K562 (cell line): Measurements from ENCODE around the gene TAF10. TPM values are rescaled to one million over a fixed set of nuclear protein-coding genes. Genes with fewer than 3 reads are reported as not detected.

ENCODE experiments used
- CBX5 ChIP-seq: IDR thresholded peaks from 2 replicates; pipeline ENCODE4 v1.6.1; 2014; ENCODE audit warnings: low read depth, borderline replicate concordance
- FOXA1 ChIP-seq: fragments of 450-650 bp; IDR thresholded peaks from 2 replicates; pipeline ENCODE4 v1.6.1; 2016; ENCODE audit warnings: mild to moderate bottlenecking, borderline replicate concordance
- GTF2F1 ChIP-seq: IDR thresholded peaks from 2 replicates; pipeline ENCODE4 v1.6.1; 2011; ENCODE audit warnings: low read depth, low read length, improper control_type of control experiment
- MAFG ChIP-seq: fragments of 450-650 bp; conservative IDR thresholded peaks from 2 replicates; pipeline ENCODE4 v1.6.1; 2016; ENCODE audit warnings: missing genetic modification characterization, missing compliant biosample characterization
- MBD2 ChIP-seq: sonication (generic); IDR thresholded peaks from 2 replicates; pipeline ENCODE4 v1.6.1; 2016; ENCODE audit warnings: low read depth, borderline replicate concordance
- MED1 ChIP-seq: sonication (generic); formaldehyde crosslinking; IDR thresholded peaks from 2 replicates; pipeline ENCODE4 v1.8.1; 2023; ENCODE audit warnings: missing genetic modification reagents, borderline replicate concordance
- SETDB1 ChIP-seq: IDR thresholded peaks from one replicate; pipeline ENCODE4 v1.6.1; 2012; ENCODE audit warnings: low read length, control low read depth, inconsistent platforms
- SMAD4 ChIP-seq: fragments of 250-450 bp; sonication (Bioruptor Pico); conservative IDR thresholded peaks from 2 replicates; pipeline ENCODE4 v1.8.0; 2021; ENCODE audit warnings: inconsistent platforms, mild to moderate bottlenecking, moderate library complexity
- TFAM ChIP-seq: fragments of 250-450 bp; sonication (Bioruptor Pico); conservative IDR thresholded peaks from 2 replicates; pipeline ENCODE4 v1.5.0; 2021; ENCODE audit warnings: mild to moderate bottlenecking, moderate library complexity
- ZNF436 ChIP-seq: fragments of 250-450, 450-650 bp; sonication (Bioruptor Pico); formaldehyde crosslinking; IDR thresholded peaks from 2 replicates; pipeline ENCODE4 v1.7.0; 2020; ENCODE audit warnings: mild to moderate bottlenecking
- ZNF695 ChIP-seq: fragments of 450-650 bp; formaldehyde crosslinking; IDR thresholded peaks from 2 replicates; pipeline ENCODE4 v1.4.0; 2020; ENCODE audit warnings: mild to moderate bottlenecking, moderate library complexity
- ZNF76 ChIP-seq: fragments of 250-450 bp; sonication (Bioruptor Pico); IDR thresholded peaks from 2 replicates; pipeline ENCODE4 v1.4.0; 2020; ENCODE audit warnings: mild to moderate bottlenecking, moderate library complexity, borderline replicate concordance
- ZNF79 ChIP-seq: fragments of 250-450 bp; sonication (Bioruptor Pico); IDR thresholded peaks from 2 replicates; pipeline ENCODE4 v1.4.0; 2020; ENCODE audit warnings: low read depth, mild to moderate bottlenecking, moderate library complexity
- polyA plus RNA-seq, 8 experiments: library from polyadenylated mRNA; depleted of rRNA in 4 of 8; stranded (reverse) in 5 of 8; unstranded in 3 of 8; fragments of >200 nt; fragmentation: Nextera tagmentation in 2 of 8; fragmentation: Illumina TruSeq in 1 of 8; extraction: Ambion mirVana in 2 of 8; extraction: Trizol in 1 of 8; gene quantifications; 2 replicates each; pipeline versions ENCODE4 v1.2.1 to v1.2.3, GENCODE V29; 2011 to 2014; ENCODE audit warnings: inconsistent platforms in 1 of 8, missing spikeins in 1 of 8
- total RNA-seq, 7 experiments: library from RNA; depleted of rRNA in 6 of 7; stranded (reverse); fragments of >200 nt in 6 of 7; fragmentation: Illumina TruSeq in 2 of 7; extraction: Trizol in 2 of 7; gene quantifications; 2 replicates each; pipeline versions ENCODE4 v1.2.1 to v1.2.3, GENCODE V29; 2011 to 2021; ENCODE audit warnings: low replicate concordance in 1 of 7
- TF ChIP-seq, protein P1 (sequence below), 2 experiments: fragments of 450-650 bp in 1 of 2; sonication (generic) in 1 of 2; formaldehyde crosslinking in 1 of 2; IDR thresholded peaks in 1 of 2; conservative IDR thresholded peaks in 1 of 2; 2 replicates each; pipeline versions ENCODE4 v1.6.1 to v1.8.1; 2016 to 2023; ENCODE audit warnings: mild to moderate bottlenecking in 2 of 2, moderate library complexity in 2 of 2, inconsistent platforms in 1 of 2, missing genetic modification reagents in 1 of 2
- TF ChIP-seq, protein P2 (sequence below): fragments of 250-450 bp; sonication (Bioruptor Pico); IDR thresholded peaks from 2 replicates; pipeline ENCODE4 v1.4.0; 2020
- TF ChIP-seq, protein P3 (sequence below), 2 experiments: fragments of 450-650 bp; conservative IDR thresholded peaks; 2 replicates each; pipeline ENCODE4 v1.6.1; 2017; ENCODE audit warnings: mild to moderate bottlenecking in 2 of 2, moderate library complexity in 2 of 2
- TF ChIP-seq, protein P4 (sequence below): fragments of 450-650 bp; formaldehyde crosslinking; IDR thresholded peaks from 2 replicates; pipeline ENCODE4 v1.4.0; 2022; ENCODE audit warnings: mild to moderate bottlenecking, moderate library complexity
- TF ChIP-seq, protein P5 (sequence below): IDR thresholded peaks from 2 replicates; pipeline ENCODE4 v1.6.1; 2014; ENCODE audit warnings: antibody characterized with exemption

TAF10 gene
- total and polyA plus RNA-seq, 9 of the 15 experiments (the other 6 are each of a cell fraction or from before 2014, with no cell fraction given): 19.5 to 197 (median 121) TPM

DNA sequence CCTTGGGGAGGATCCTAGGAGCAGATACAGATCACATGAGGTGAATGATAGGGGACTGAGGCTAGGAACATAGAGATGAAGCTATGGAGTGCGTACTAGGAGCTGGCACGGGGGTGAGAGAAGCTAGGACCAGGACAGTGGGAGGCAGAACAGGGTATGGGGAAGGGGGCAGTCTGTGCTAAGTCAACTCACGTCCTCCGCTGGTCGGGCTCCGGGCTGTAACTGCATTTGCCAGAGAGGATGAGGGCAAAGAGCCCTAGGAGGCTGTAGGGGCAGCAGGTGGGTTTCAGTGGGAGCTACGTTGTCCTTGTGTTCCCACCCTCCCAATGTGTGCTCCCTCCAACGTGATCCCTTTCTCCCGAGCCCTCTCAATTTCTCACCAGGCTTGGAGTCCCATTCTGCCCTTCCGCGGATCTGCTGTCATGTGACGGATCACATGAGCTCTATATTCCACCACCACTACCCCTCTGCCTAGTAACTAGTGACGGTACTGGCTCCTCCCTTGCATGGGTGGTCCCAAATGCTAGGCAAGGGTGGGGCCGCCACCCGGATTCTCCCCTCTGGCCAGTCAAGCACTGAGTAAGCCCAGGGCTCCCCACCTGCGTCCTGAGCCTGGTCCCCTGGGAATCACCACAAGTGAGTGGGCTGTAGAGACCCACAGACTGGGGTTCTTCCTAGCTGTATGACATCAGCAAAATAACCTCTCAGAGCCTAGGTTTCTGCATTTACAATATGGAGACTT is 7.2 kb upstream of the TAF10 start, which contains the start of gene TPP1 (continued):
- TF ChIP-seq TFAM: no peak
- TF ChIP-seq, protein P1, sequence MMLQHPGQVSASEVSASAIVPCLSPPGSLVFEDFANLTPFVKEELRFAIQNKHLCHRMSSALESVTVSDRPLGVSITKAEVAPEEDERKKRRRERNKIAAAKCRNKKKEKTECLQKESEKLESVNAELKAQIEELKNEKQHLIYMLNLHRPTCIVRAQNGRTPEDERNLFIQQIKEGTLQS (IDR thresholded peaks at IDR 0.05): peak; percentile 39; the same call in 1 of the 2 replicates
- TF ChIP-seq, protein P1 (CRISPR knock-in tag; conservative IDR thresholded peaks at IDR 0.05): no peak
- no peak for TF ChIP-seq SMAD4
- TF ChIP-seq CBX5: no peak
- TF ChIP-seq, protein P2, sequence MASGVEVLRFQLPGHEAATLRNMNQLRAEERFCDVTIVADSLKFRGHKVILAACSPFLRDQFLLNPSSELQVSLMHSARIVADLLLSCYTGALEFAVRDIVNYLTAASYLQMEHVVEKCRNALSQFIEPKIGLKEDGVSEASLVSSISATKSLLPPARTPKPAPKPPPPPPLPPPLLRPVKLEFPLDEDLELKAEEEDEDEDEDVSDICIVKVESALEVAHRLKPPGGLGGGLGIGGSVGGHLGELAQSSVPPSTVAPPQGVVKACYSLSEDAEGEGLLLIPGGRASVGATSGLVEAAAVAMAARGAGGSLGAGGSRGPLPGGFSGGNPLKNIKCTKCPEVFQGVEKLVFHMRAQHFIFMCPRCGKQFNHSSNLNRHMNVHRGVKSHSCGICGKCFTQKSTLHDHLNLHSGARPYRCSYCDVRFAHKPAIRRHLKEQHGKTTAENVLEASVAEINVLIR (CRISPR knock-in tag): peak; percentile 87
- TF ChIP-seq ZNF695 (CRISPR knock-in tag): no peak
- TF ChIP-seq, protein P3, sequence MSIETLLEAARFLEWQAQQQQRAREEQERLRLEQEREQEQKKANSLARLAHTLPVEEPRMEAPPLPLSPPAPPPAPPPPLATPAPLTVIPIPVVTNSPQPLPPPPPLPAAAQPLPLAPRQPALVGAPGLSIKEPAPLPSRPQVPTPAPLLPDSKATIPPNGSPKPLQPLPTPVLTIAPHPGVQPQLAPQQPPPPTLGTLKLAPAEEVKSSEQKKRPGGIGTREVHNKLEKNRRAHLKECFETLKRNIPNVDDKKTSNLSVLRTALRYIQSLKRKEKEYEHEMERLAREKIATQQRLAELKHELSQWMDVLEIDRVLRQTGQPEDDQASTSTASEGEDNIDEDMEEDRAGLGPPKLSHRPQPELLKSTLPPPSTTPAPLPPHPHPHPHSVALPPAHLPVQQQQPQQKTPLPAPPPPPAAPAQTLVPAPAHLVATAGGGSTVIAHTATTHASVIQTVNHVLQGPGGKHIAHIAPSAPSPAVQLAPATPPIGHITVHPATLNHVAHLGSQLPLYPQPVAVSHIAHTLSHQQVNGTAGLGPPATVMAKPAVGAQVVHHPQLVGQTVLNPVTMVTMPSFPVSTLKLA (conservative IDR thresholded peaks at IDR 0.05): peak; percentile 19 to 66; a peak in 3 of 4 replicates
- TF ChIP-seq MBD2: no peak
- no peak for TF ChIP-seq ZNF76 (CRISPR knock-in tag)
- TF ChIP-seq FOXA1: no peak
- no peak for TF ChIP-seq ZNF436
- TF ChIP-seq, protein P4, sequence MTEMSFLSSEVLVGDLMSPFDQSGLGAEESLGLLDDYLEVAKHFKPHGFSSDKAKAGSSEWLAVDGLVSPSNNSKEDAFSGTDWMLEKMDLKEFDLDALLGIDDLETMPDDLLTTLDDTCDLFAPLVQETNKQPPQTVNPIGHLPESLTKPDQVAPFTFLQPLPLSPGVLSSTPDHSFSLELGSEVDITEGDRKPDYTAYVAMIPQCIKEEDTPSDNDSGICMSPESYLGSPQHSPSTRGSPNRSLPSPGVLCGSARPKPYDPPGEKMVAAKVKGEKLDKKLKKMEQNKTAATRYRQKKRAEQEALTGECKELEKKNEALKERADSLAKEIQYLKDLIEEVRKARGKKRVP (CRISPR knock-in tag): peak; percentile 40; the same call in 1 of the 2 replicates
- no peak for TF ChIP-seq ZNF79 (CRISPR knock-in tag)
- TF ChIP-seq, protein P5, sequence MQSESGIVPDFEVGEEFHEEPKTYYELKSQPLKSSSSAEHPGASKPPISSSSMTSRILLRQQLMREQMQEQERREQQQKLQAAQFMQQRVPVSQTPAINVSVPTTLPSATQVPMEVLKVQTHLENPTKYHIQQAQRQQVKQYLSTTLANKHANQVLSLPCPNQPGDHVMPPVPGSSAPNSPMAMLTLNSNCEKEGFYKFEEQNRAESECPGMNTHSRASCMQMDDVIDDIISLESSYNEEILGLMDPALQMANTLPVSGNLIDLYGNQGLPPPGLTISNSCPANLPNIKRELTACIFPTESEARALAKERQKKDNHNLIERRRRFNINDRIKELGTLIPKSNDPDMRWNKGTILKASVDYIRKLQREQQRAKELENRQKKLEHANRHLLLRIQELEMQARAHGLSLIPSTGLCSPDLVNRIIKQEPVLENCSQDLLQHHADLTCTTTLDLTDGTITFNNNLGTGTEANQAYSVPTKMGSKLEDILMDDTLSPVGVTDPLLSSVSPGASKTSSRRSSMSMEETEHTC: peak; percentile 92
- peak; percentile 84; the same call in 1 of the 2 replicates for TF ChIP-seq MED1 (CRISPR knock-in tag)
- TF ChIP-seq SETDB1: no peak
- peak; percentile 96; the same call in 1 of the 2 replicates for TF ChIP-seq GTF2F1
- no peak for TF ChIP-seq MAFG (tag)
